ENCODE results near the gene HASPIN. TPM values are rescaled to one million over a fixed set of nuclear protein-coding genes. Genes with fewer than 3 reads are reported as not detected.

Gene HASPIN
- polyA plus RNA-seq, 1 donor from 2014 or later, result 0.32 TPM

DNA sequence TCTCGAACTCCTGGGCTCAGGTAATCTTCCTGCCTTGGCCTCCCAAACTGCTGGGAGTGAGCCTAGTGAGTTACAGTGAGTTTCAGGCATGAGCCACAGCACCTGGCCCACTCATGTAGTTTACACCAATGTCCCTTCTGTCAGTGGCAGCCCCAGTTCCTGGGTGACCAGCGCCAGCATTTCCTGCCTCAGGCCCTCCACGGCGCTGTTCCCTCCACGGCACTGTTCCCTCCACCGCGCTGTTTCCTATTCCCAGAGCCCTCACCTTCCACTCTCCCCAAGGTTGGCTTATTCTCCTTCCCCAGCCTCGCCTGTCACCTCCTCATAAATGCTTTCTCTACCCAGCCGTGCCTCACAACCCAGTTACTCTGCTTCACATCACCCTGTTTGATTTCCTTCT, 44.6 kb downstream of the HASPIN start:
- no peak for TF ChIP-seq MXI1 (conservative IDR thresholded peaks at IDR 0.05; ENCODE audit: poor library complexity, severe bottlenecking)
- TF ChIP-seq TAF1 (IDR thresholded peaks at IDR 0.05; ENCODE audit: low read depth), result no peak
- no peak for TF ChIP-seq EZH2 (IDR thresholded peaks at IDR 0.05; ENCODE audit: borderline replicate concordance, insufficient read depth, low read length, poor library complexity, severe bottlenecking)
- no peak for TF ChIP-seq RAD21 (conservative IDR thresholded peaks at IDR 0.05)
- no peak for TF ChIP-seq POLR2AphosphoS5 (IDR thresholded peaks at IDR 0.05)
- TF ChIP-seq SMC3 (conservative IDR thresholded peaks at IDR 0.05; ENCODE audit: poor library complexity), result no peak
- TF ChIP-seq, protein P1, sequence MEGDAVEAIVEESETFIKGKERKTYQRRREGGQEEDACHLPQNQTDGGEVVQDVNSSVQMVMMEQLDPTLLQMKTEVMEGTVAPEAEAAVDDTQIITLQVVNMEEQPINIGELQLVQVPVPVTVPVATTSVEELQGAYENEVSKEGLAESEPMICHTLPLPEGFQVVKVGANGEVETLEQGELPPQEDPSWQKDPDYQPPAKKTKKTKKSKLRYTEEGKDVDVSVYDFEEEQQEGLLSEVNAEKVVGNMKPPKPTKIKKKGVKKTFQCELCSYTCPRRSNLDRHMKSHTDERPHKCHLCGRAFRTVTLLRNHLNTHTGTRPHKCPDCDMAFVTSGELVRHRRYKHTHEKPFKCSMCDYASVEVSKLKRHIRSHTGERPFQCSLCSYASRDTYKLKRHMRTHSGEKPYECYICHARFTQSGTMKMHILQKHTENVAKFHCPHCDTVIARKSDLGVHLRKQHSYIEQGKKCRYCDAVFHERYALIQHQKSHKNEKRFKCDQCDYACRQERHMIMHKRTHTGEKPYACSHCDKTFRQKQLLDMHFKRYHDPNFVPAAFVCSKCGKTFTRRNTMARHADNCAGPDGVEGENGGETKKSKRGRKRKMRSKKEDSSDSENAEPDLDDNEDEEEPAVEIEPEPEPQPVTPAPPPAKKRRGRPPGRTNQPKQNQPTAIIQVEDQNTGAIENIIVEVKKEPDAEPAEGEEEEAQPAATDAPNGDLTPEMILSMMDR (IDR thresholded peaks at IDR 0.05; ENCODE audit: poor library complexity, severe bottlenecking), result no peak
- TF ChIP-seq, protein P2, sequence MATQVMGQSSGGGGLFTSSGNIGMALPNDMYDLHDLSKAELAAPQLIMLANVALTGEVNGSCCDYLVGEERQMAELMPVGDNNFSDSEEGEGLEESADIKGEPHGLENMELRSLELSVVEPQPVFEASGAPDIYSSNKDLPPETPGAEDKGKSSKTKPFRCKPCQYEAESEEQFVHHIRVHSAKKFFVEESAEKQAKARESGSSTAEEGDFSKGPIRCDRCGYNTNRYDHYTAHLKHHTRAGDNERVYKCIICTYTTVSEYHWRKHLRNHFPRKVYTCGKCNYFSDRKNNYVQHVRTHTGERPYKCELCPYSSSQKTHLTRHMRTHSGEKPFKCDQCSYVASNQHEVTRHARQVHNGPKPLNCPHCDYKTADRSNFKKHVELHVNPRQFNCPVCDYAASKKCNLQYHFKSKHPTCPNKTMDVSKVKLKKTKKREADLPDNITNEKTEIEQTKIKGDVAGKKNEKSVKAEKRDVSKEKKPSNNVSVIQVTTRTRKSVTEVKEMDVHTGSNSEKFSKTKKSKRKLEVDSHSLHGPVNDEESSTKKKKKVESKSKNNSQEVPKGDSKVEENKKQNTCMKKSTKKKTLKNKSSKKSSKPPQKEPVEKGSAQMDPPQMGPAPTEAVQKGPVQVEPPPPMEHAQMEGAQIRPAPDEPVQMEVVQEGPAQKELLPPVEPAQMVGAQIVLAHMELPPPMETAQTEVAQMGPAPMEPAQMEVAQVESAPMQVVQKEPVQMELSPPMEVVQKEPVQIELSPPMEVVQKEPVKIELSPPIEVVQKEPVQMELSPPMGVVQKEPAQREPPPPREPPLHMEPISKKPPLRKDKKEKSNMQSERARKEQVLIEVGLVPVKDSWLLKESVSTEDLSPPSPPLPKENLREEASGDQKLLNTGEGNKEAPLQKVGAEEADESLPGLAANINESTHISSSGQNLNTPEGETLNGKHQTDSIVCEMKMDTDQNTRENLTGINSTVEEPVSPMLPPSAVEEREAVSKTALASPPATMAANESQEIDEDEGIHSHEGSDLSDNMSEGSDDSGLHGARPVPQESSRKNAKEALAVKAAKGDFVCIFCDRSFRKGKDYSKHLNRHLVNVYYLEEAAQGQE (IDR thresholded peaks at IDR 0.05; ENCODE audit: borderline replicate concordance), result no peak
- no peak for TF ChIP-seq EP300 (conservative IDR thresholded peaks at IDR 0.05; ENCODE audit: poor library complexity, severe bottlenecking)
- Histone ChIP-seq H3K4me3 (ENCODE audit: low read length) (no peak overlapping the region), H2AFZ (ENCODE audit: low read depth, low read length) (no peak overlapping the region), H3K27me3 (ENCODE audit: insufficient read depth, low read depth, low read length) (no peaks in the 10 kb centered on the region), H3K9me3 (ENCODE audit: low read length) (no peaks in the 10 kb centered on the region), H3F3A (ENCODE audit: insufficient read depth, low read length, poor library complexity, severe bottlenecking) (no peaks in the 10 kb centered on the region), H4K20me1 (ENCODE audit: insufficient read depth) (no peaks in the 10 kb centered on the region), H3K4me2 (ENCODE audit: low read length) (no peak overlapping the region), H3K27ac (ENCODE audit: low read length) (no peak overlapping the region), H3K79me2 (replicated peaks; ENCODE audit: insufficient read depth, low read length) (no peaks in the 10 kb centered on the region), H3K9me2 (ENCODE audit: insufficient read depth, low read length) (no peaks in the 10 kb centered on the region), H3K9ac (ENCODE audit: low read length) (no peak overlapping the region), H3K36me3 (ENCODE audit: insufficient read depth, low read length) (no peaks in the 10 kb centered on the region)

- no peaks in the 10 kb centered on the region for H3K27me3 ChIP-seq (ENCODE audit: insufficient read depth, low read depth, low read length)
- no peaks in the 10 kb centered on the region for H3K79me2 ChIP-seq (replicated peaks; ENCODE audit: insufficient read depth, low read length)
- no peak overlapping the region for H3K4me3 ChIP-seq (ENCODE audit: low read length)
- H2AFZ ChIP-seq (ENCODE audit: low read depth, low read length), result no peak overlapping the region
- no peaks in the 10 kb centered on the region for H3F3A ChIP-seq (ENCODE audit: insufficient read depth, low read length, poor library complexity, severe bottlenecking)
- no peak overlapping the region for H3K4me2 ChIP-seq (ENCODE audit: low read length)
- H3K27ac ChIP-seq (ENCODE audit: low read length), result no peak overlapping the region
- no peaks in the 10 kb centered on the region for H3K9me2 ChIP-seq (ENCODE audit: insufficient read depth, low read length)
- no peaks in the 10 kb centered on the region for H3K36me3 ChIP-seq (ENCODE audit: insufficient read depth, low read length)
- no peak overlapping the region for H3K9ac ChIP-seq (ENCODE audit: low read length)
- no peaks in the 10 kb centered on the region for H3K9me3 ChIP-seq (ENCODE audit: low read length)
- no peak for TF ChIP-seq EZH2 (IDR thresholded peaks at IDR 0.05; ENCODE audit: borderline replicate concordance, insufficient read depth, low read length, poor library complexity, severe bottlenecking)
- TF ChIP-seq, protein P2 (IDR thresholded peaks at IDR 0.05; ENCODE audit: borderline replicate concordance), result no peak
- no peak for TF ChIP-seq TAF1 (IDR thresholded peaks at IDR 0.05; ENCODE audit: low read depth)
- no peak for TF ChIP-seq MXI1 (conservative IDR thresholded peaks at IDR 0.05; ENCODE audit: poor library complexity, severe bottlenecking)
- TF ChIP-seq POLR2AphosphoS5 (IDR thresholded peaks at IDR 0.05), result no peak
- no peak for TF ChIP-seq EP300 (conservative IDR thresholded peaks at IDR 0.05; ENCODE audit: poor library complexity, severe bottlenecking)
- TF ChIP-seq SMC3 (conservative IDR thresholded peaks at IDR 0.05; ENCODE audit: poor library complexity), result no peak
- TF ChIP-seq RAD21 (conservative IDR thresholded peaks at IDR 0.05), result no peak
- TF ChIP-seq, protein P1 (IDR thresholded peaks at IDR 0.05; ENCODE audit: poor library complexity, severe bottlenecking), result no peak
- H4K20me1 ChIP-seq (ENCODE audit: insufficient read depth), result no peaks in the 10 kb centered on the region
Observed at GRCh38 chr17:3768769-3769168, 45.1 kb downstream of the HASPIN start.

Data from neural cell (in vitro differentiated cells).